ENCODE measurements around the gene RAD51B.

Gene RAD51B

DNA sequence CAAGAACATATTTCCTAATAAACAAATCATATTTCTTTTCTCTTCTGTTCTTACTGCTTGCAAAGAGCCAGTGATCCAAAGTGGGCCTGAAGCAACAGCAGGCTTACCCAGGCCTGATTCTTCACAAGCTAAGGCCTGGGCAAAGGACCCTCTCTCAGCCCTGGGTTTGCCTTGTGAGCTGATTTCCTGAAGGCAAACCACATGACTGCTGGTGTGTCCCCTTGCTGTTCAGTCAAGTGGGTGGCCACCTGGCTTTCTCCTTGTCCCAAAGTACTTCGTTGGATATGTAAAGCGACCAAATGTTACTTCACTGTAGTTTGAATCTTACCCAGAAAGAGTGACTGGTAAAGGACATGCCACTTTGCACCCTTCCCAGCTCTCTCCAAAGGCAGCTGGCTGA, 580.4 kb downstream of the RAD51B start:
- DNase-seq: no peak

DNA sequence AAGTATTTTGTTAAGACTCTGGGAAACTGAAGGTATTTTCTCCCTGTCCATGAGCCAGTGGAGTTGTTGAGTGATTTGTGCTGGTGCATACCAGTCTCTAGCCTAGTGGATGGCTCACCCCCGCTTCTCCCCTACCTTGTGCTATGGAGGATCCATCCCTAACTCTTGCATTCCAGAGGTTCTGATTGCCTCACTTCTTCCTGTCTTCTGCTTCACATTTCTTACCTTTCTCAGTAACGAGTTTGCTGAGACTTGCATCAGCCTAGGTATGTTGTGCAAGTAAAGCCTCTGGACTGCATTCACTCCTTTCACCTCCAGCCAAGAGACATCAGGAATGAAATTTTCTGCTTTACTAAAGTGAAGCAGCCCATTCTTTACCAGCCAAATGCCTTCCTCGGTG, 581.7 kb downstream of the RAD51B start:
- no peak for DNase-seq

DNA sequence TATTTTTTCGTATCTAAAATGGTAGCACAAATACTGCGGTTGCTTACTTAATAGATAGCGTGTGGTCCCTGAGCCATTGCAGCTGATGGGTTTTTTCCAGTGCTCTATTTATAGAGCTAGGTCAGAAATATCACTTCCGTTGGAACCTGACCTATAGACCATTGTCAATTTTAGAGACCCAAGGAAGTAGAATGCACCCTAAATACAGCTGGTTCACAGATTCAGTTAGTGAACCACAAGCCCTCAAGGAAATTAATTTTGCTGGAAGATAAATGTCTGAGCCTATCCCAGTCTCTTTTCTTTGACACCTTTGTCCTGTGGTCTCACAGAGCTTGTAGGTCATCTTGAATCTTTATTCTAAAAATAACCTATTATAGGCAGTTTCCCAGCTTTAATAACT, 582.3 kb downstream of the RAD51B start:
- no peak for DNase-seq

DNA sequence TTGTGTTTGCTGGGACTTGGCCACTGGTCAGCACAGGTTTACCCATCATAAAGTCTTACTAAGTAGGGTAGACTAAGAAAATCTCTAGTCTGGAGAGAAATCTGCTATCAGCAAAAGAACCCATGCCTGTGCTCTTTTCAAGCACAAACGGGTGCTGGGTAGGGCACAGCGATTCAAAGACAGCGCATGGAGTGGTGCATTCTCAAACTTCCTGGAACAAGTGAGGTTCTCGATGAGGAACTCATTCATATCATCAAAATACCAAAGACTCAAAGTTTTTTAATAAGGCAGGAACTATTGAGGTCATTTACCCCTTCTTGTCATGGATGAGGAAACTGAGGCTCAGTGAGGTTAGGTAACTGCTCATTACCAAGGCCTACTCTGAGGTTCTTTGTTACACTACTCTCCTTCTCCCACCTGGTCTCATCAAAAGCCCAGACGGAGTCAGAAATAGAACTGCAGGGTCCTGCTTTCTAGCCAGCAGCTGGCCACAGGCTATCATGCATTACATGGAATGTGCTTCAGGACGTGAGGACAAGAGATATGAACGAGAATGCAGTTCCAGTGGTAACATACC, 583.0 kb downstream of the RAD51B start:
- no peak for DNase-seq

DNA sequence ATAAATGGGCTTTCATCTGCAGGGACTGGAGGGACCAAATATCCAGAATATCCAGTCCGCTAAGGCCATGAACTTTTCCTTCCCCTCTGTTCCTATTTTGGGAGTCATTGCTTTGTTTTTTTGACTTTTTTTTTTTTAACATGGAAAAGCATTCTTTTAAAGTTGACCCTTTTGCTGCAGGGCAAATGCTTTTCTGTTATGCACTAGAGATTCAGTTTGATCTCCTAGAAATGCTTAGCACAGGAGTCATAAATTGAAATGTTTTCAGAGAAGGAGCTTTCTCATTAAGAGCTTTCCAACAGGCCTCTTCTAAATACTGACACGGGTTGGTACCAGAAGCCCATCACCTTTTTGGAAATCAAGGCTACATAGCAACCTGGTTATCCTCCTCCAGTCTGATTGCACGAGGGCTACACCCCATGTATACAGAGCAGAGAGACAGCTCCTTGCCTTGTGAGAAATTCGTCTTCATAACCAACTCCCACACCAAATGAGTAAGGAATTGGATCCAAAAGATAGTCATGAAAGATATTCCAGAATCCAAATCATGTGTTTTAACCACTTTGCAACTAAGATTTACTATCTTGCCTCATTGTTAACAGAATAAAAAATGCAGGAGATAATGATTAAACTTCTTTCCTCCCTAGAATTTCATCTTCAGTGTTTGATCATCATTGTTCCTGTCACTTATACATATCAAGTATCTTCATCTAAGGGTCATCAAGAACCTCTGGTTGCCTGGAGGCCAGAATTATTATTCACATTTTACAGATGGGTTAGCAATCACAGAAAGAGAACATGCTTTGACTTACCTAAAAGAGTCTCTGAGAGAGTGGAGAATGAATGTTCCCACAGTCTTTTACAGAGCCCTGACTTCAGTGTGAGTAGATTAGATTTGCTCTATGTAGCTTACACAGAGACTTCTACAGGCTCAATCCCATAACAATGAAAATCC, 583.9 kb downstream of the RAD51B start:
- DNase-seq: no peak

DNA sequence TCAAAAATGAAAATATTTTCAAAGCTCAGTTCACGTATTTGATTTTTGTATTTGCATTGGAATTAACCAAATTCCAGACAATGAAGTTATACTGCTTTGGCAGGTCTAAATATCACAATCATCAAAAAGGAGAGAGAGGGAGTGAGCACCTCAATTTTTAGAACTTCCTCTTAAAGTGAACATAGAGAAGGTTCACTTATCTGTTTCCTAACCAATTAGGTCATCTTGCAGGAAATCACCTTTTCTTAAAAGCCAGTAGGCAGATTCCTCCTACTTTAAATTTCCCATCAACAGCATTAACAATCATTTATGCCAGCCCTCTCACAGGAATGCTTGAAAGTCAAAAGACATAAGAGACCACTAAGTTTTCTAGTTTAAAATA, 584.6 kb downstream of the RAD51B start:
- DNase-seq: peak in 1 of 2 donors; percentile 42

DNA sequence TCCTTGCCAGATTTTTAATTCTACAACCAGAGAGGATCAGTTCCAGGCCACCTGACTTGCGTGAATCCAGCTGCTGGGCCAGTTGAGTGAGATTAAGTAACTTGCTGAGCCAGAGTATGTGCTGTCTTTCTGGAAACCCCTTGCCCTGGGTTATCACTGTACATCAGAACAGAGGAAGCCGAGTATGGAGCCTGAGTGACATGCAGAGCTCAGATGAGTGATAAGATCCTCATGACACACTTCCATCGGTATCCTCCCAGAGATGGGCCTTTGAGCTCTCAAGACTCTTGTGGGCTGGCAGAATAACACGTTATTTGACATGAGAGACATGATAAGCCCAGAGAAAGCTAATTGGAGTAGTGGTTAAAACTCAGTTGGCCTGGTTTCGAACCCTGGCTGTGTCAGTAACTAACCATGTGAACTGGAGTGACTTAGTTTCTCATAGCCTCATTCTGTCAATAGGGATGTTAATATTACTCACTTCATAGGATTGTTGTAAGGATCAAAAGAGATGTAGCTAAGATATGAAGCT, 585.1 kb downstream of the RAD51B start:
- DNase-seq: peak in 1 of 2 donors; percentile 47

DNA sequence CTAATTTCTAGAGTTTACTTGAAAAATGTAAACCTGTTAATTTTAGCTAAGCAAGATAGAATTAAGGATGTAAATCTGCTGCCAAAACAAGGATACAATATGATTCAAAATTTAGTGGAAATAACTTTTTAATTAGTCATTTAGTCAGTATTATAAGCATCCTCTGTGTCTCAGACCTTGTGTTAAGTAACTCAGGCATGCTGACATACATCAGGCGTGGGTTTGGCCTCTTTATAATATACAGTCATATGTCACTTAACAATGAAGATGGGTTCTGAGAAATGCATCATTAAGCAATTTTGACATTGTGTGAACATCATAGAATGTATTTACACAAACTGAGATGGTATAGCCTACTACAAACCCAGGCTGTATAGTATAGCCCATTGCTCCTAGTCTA, 586.4 kb downstream of the RAD51B start:
- no peak for DNase-seq

DNA sequence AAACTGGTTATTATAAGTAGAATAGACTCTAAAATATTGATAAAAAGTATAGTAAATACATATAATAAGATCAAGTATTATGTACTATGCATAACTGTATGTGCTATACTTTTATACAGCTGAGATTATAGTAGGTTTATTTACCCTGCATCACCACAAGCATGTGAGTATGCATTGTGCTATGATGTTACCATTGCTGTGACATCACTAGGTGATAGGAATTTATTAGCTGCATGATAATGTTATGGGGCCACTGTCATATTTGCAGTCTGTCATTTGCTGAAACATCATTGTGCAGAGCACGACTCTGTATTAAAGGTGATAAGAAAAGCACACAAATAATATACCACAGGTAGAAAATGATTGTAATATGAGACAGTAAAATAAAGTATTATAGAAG, 587.7 kb downstream of the RAD51B start:
- DNase-seq: no peak

DNA sequence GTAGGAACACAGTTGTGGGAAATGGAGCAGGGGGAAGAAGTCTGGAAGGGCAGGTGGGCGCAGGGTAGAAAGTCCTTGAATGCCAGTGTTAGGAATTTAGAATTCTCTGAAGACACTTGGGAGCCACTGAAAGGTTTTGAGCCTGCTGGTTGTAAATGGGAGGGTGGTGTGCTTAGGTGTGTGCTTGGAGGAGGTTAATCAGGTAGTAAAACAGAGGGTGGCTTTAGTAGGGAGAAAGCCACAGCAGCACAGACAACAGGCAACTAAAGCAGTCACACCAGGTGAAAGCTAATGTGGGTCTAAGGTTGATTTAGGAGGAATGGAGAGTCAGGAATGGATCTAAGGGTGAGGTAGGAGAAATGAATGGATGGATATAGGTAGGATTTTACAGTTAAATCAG, 588.2 kb downstream of the RAD51B start:
- DNase-seq: no peak

DNA sequence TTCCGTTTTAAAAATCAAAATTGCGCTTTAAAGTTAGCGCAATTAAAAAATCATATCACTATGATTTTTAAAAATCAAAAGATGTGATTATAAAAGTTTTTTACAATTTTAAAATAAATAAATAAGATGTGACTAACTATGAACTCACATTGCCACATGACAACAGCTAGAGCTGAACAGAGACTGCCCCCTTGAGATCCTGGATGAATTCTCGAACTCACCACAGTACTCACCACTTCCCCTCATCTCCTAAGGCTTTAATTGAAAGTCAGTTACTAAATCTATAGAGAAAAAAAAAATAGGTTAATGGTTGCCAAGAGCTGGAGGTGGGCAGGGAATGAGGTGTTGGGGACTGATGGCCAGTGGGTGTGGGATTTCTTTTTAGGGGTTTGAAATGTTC, 589.1 kb downstream of the RAD51B start:
- DNase-seq: peak; percentile 26 to 38

DNA sequence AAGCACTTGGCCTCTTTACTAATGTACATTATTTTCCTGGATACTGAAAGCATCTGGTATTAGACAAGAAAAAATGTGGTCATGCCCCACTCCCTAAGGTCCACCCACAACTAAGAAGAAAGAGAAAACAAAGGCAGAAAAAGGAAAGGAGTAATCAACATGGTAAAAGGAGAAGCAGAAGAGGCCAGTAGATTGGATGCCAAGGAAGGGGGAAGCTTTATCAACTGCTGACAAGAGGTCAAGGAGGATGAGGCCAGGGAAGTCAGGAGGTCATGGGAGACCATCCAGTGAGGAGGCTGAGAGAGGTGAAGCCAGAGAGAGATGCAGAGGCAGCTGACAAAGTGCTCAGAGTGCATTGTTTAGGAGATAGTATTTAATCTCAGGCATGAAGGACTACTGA, 589.8 kb downstream of the RAD51B start:
- DNase-seq: no peak

DNA sequence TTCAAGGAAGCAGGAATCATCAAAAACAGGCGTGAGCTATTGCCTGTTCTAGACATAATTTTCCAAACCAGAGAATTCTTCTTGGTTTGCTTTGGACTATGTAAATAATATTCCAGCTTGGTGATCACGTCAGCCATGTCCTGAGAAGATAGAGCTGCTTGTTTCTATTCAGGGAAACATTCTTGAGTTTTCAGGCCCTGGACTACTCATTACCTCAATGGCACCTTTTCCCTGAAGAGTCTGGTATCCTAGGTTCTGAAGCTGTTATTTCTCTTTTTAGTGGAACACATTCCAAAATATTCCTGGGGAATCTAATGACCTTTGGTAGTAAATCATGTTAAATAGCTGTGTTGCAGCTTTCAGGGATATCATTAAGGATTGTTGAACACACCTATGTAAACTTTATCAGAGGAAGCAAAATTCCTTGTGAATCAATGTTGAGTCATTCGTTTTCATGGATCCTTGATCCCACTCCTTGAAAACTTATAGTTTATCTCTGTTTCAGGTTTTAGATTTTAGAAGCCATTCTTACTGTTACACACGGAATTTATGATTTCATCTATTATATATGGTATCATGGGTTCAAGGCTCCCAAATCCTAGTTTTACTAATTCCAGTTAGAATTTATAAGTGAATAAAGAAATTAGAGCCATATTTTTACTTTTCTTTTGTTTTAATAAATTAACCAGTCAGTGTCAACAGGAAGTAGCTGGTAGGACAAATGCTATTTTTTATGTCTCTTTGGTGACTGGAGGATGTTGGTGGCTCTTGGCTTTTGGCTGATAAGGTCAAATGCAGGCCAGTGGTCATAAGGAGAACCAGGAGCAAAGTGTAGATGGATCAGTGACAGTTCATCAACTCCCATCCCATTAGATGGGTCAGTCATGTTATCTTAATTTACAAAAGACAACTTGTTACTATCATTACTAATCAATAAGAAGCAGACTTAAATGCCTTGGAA, 593.2 kb downstream of the RAD51B start:
- no peak for DNase-seq

DNA sequence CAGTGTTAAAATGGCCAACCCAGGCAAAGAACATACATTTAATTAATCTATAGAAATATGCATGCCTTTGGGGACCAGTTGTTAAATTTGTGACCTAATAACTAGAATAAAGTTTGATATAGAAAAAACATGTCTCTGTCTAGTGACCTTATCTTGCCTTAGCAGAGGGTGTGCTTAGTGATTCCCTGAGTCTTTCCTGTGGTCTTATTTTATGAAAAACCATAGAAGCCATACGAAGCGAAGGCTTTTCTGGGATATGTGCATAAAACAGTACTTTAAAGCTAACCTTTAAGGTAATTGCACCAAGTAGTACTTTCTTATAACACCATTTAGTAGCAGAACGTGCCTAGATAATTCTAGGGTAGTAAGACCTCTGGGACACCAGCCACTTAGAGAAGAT, 593.9 kb downstream of the RAD51B start:
- DNase-seq: no peak

DNA sequence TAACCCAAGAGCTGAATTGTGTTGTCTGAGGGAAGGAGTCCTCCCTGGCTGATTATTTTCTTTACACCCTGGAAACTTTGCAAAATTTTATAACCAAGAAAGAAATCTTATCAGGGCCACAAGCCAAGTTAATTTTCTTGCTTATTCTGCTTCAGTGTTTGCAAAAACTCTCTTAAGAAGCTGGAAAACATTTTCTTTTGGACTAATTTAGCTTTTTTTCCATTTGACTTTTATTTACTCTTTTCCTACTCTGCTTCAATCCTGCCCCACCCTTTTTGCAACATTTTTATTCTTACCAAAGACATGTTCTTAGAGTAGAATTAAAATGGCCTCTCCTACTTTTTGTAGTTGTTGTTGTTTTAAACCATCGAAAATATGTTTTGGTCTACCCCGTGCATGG, 594.5 kb downstream of the RAD51B start:
- DNase-seq: no peak

DNA sequence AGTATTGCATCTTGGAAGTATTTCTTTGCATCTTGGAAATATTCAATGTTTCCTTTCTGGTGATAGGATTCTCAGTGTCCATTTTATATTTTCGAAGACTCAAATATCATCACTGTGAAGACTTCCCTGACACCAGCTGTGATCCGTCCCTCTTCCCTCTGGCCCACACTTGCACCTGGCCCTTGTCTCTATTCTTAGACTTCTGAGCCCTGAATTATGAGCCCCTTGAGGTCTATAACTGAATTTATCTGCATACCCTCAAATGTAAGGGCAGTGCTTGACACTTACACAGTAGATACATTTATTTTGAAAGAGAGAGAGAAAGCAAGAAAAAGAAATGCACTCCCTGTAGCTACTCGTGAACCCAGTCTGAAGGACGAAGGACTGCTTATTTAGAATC, 596.6 kb downstream of the RAD51B start:
- DNase-seq: no peak

DNA sequence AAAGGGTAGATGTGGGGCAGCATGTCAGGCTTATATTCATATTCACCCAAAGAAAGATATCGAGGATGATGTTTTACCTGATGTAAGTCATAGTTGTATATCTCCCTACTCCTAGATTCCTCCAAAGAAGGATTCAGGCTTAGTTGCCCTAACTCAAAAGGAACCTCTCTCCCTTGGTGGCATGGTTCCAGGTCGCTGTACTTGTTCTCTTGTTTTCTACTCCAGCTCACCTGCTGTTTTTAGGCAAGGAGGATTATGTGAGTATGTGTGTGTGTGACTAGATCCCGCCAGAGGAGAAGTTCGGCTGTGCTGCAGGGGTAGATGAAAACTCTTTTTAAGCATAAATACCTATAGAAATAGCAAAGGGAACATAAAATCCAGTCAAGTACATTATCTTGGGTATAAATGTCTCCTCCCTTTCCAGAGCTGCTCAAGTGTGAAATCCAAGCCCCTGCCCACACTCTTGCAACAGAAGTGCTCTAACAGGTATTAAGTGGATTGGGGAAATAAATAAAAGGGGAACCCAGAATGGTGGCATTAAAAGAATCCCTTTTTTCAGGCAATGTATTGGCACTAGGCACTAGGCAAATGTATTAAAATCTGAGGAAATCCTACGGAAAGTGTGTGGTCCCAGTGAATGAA, 597.6 kb downstream of the RAD51B start:
- DNase-seq: no peak

DNA sequence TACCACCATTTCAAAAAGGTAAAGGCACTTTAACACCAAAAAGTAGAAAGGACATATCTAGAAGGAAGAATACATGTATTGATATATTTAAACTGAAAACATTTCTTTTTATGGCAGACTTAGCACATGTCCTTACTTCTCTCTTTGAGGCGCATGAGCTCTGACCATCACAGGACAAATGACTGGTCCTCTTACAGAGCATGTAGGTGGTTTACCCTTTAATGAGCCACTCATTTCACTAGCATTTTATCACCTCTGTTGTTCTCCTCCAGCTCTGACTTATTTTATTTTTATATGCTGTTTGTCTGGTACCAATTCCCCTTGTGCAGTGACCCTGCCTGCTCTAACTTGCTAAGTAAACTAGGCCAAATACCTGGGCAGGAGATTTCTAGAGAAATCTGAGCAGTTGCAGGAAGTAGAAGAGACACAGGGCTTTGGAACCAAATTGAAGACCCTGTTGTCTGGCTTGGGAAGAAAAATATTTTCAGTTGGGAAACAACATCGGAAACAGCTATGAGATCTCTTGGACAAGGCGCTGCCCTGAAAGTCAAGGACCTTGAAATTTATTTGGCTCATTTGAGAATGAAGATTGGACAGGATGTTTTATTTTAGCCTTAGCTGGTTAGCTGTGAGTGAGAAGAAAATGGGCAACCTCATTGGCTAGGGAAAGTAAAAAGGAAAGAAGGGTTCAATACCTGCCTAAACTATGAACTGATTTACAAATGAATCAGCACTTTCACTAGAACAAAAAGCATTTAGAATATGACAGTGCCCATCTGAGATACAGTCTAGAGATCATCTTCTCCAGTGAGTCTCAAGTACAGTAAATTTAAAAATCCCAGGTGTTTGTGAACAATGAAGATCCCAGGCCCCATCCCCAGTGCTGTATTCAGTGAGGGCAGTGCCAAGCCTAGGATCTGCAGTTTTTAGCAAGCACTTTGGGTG, 598.9 kb downstream of the RAD51B start:
- DNase-seq: no peak

DNA sequence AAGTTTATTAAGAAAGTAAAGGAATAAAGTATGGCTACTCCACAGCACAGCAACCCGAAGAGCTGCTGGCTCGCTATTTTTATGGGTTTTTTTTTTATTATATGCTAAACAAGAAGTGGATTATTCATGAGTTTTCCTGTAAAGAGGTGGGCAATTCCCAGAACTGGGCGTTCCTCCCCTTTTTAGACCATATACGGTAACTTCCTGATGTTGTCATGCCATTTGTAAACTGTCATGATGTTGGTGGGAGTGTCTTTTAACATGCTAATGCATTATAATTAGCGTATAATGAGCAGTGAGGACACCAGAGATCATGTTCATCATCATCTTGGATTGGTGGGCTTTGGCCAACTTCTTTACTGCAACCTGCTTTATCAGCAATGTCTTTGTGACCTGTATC, 600.8 kb downstream of the RAD51B start:
- DNase-seq: no peak

DNA sequence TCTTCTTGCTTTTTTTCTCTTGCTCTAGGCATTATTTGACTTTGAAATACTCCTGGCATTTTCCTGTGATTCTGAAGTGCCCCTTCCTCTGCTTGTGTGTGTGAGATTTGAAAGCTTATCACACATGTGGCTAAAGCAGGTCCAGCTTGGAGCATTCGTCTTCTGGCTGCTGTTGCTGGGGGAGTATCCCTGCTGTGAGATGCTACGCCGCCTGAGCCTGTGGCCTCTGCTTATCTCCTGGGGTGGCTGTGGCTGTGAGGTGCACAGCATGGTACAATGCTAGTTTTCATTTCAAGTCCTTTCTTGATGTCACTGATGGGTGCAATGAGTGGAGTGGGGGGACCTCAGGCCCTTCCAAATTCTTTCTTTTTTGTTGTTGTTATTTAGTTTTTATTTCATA, 601.5 kb downstream of the RAD51B start:
- DNase-seq: no peak

DNA sequence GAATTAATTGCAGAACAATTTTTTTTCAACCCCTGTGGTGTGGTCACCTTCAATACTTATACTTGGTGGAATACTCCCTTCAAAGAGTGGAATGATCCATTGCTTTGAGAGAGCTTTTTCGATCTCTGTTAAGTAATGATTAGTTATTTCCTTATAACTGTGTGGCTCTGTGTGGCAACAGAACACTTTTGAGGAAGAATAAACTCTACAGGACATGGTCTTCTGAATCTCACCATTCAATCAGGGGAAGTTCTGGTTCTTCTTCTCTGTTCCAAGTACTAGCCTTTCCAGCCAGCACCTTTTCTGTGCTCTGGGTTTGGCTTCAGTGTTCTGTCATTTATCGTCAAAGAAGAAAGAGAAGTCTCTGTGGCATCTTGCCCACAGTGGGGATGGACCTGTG, 604.1 kb downstream of the RAD51B start:
- no peak for DNase-seq
